Thoracic aorta (tissue), 2 donors: ENCODE data around the gene TMCC3. TPM values are rescaled to one million over a fixed set of nuclear protein-coding genes. Genes with fewer than 3 reads are reported as not detected.
A peak's percentile ranks its signal among the peaks of the same experiment; 100 is the strongest.

Experiments used
- ATAC-seq: fragments of 150-250 bp; one replicate; pipeline ENCODE4 v1.8.0; 2017; ENCODE audit warnings: low read depth; ENCODE audit not compliant: insufficient number of reproducible peaks, low FRiP score
- DNase-seq: peaks from one replicate; pipeline ENCODE4 v3.0.0-alpha.2; 2020; ENCODE audit warnings: low spot score
- H3K27ac ChIP-seq, 2 donors: fragments of 200-600 bp; sonication (generic); 1 replicate in 1 of 2; 2 replicates in 1 of 2; pipeline ENCODE4 v1.5.1; 2016; ENCODE audit warnings: mild to moderate bottlenecking in 2 of 2, moderate library complexity in 2 of 2
- H3K27me3 ChIP-seq: fragments of 200-600 bp; sonication (generic); replicated peaks from 2 replicates; pipeline ENCODE4 v1.6.0; 2016; ENCODE audit warnings: mild to moderate bottlenecking; ENCODE audit not compliant: insufficient read depth
- H3K36me3 ChIP-seq: fragments of 200-600 bp; sonication (generic); one replicate; pipeline ENCODE4 v1.5.1; 2016
- H3K4me1 ChIP-seq, 2 donors: fragments of 200-600 bp; sonication (generic); 1 replicate in 1 of 2; 2 replicates in 1 of 2; pipeline versions ENCODE4 v1.5.1 to v1.6.0; 2016; ENCODE audit warnings: low read depth in 2 of 2, mild to moderate bottlenecking in 1 of 2; ENCODE audit not compliant: control insufficient read depth in 1 of 2
- H3K4me3 ChIP-seq: fragments of 200-600 bp; sonication (generic); 2 replicates; pipeline ENCODE4 v1.5.1; 2016; ENCODE audit warnings: mild to moderate bottlenecking
- H3K9me3 ChIP-seq: fragments of 200-600 bp; sonication (generic); 2 replicates; pipeline ENCODE4 v1.5.1; 2016
- CTCF ChIP-seq: fragments of 200-600 bp; sonication (generic); IDR thresholded peaks from one replicate; pipeline ENCODE4 v1.5.1; 2019; ENCODE audit warnings: antibody characterized with exemption
- total RNA-seq, 2 donors: library from RNA; depleted of rRNA; stranded (reverse); fragments of >200 nt; gene quantifications; one replicate each; pipeline versions ENCODE4 v1.1.0 to v1.2.3, GENCODE V29; 2016

Gene TMCC3
- total RNA-seq, 2 donors from 2014 or later: 6.9 to 12.4 TPM

DNA sequence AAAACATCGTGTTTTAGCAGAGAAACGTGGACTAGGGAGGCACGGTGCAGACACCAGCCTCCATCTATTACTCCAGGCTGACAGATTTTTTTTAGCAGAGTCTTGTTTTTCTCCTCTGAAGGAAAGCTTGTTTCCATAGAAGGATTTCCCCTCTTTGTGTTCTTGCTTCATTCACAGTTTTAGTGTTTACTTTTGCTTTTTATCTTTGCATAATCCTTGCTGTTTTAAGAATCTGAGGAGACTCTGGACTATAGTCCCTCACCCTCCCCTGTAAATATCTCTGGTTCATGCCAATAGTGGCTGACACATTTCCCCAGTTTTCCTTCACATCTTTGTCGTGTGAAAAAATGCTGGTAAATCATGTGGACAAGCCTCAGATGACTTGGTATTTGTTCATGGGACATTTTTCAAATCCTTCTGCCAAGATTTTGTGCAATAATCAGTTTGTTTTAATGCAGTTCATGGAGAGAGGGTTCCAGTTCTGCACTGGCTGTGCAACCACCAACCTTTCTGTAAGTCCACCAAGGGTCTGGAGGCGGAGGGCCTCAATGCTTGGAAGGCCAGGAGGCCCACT is 39.9 kb upstream of the TMCC3 start:
- no peak for TF ChIP-seq CTCF
- H3K9me3 ChIP-seq: no peaks in the 10 kb centered on the region
- DNase-seq: no peak
- no peaks in the 10 kb centered on the region for H3K27me3 ChIP-seq
- H3K27ac ChIP-seq: peak overlapping the region; percentile 50 to 60
- peak overlapping the region; percentile 56 for H3K4me3 ChIP-seq
- peaks cover 16 to 44% of the 10 kb centered on the region in 2 donors for H3K4me1 ChIP-seq
- ATAC-seq: peak; percentile 64
- H3K36me3 ChIP-seq: no peaks in the 10 kb centered on the region

DNA sequence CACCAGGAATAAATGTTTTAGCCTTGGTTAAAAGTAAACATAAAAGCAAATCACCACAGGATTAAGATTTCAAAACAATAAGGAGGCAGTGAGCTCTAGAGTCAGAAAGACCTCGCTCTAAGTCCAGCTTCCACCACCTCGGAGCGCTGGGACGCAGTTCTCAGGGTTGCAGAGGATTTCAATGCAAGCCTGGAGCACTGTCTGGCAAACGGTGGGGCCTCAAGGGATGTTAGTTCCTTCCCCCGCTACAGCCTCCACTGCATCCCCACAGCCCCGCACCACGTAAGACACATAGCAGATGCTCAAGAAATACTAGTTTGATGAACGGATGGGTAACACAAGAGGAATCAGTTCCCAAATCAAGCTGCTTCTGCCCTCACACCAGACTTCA is 39.3 kb upstream of the TMCC3 start:
- TF ChIP-seq CTCF: no peak
- Histone ChIP-seq H3K27me3 (no peaks in the 10 kb centered on the region), H3K9me3 (no peaks in the 10 kb centered on the region), H3K27ac (peak overlapping the region; percentile 50 to 60), H3K36me3 (no peaks in the 10 kb centered on the region), H3K4me1 (peaks cover 16 to 44% of the 10 kb centered on the region in 2 donors), H3K4me3 (peak overlapping the region; percentile 56)
- no peak for ATAC-seq
- no peak for DNase-seq

GRCh38 chr12:94689002-94689645 is 38.8 kb upstream of the TMCC3 start:
- peaks cover 16 to 44% of the 10 kb centered on the region in 2 donors for H3K4me1 ChIP-seq
- no peaks in the 10 kb centered on the region for H3K9me3 ChIP-seq
- no peak for DNase-seq
- peak; percentile 47 for ATAC-seq
- peak overlapping the region; percentile 50 to 60 for H3K27ac ChIP-seq
- no peaks in the 10 kb centered on the region for H3K36me3 ChIP-seq
- no peaks in the 10 kb centered on the region for H3K27me3 ChIP-seq
- TF ChIP-seq CTCF: no peak
- H3K4me3 ChIP-seq: peak overlapping the region; percentile 56

- ATAC-seq (no peak), DNase-seq (no peak)
Observed at GRCh38 chr12:94687891-94688290, 37.5 kb upstream of the TMCC3 start.

More at GRCh38 chr12:94687891-94688290, 37.5 kb upstream of the TMCC3 start:
- H3K4me1 ChIP-seq: peaks cover 16 to 44% of the 10 kb centered on the region in 2 donors
- H3K36me3 ChIP-seq: no peaks in the 10 kb centered on the region
- no peak overlapping the region for H3K4me3 ChIP-seq
- no peaks in the 10 kb centered on the region for H3K9me3 ChIP-seq
- no peaks in the 10 kb centered on the region for H3K27me3 ChIP-seq
- TF ChIP-seq CTCF: no peak
- peak overlapping the region in 1 of 2 donors; percentile 14 for H3K27ac ChIP-seq
